NCI-H2081 treated with DMSO at 0.1 percent for 48 hours (cell line): Measurements from ENCODE around the gene TIMM10.

Experiments used
- DNase-seq: peaks from one replicate; lab custom pipeline; 2025; lab: John Stamatoyannopoulos, UW

The TIMM10 gene

GRCh38 chr11:57530596-57531507, at the start of gene TIMM10:
TIMM10 (minus strand) TSS chr11:57530754; CDS start chr11:57530189, 565 bp downstream.
- DNase-seq: peak; percentile 97

- DNase-seq: no peak
Measured at GRCh38 chr11:57574061-57574460, 43.5 kb upstream of the TIMM10 start.

- no peak for DNase-seq
Measured at GRCh38 chr11:57571606-57572005, 41.1 kb upstream of the TIMM10 start.

GRCh38 chr11:57568330-57568766, 37.8 kb upstream of the TIMM10 start:
- DNase-seq: no peak

- no peak for DNase-seq
Measured at GRCh38 chr11:57567515-57568329, 37.2 kb upstream of the TIMM10 start, which contains the start of gene UBE2L6. UBE2L6 (minus strand) TSS chr11:57567672; CDS start chr11:57567611, 61 bp downstream.

- DNase-seq: no peak
Measured at GRCh38 chr11:57566905-57567514, 36.5 kb upstream of the TIMM10 start.

GRCh38 chr11:57566005-57566904, 35.7 kb upstream of the TIMM10 start:
- no peak for DNase-seq

GRCh38 chr11:57562596-57562995, 32.0 kb upstream of the TIMM10 start:
- DNase-seq: no peak

- DNase-seq: no peak
Measured at GRCh38 chr11:57560146-57560545, 29.6 kb upstream of the TIMM10 start.

- no peak for DNase-seq
Measured at GRCh38 chr11:57556041-57556440, 25.5 kb upstream of the TIMM10 start.

GRCh38 chr11:57555393-57555792, 24.8 kb upstream of the TIMM10 start:
- DNase-seq: no peak

- DNase-seq: no peak
Measured at GRCh38 chr11:57552479-57552878, 21.9 kb upstream of the TIMM10 start.

- no peak for DNase-seq
Measured at GRCh38 chr11:57551941-57552340, 21.4 kb upstream of the TIMM10 start.

- DNase-seq: no peak
Measured at GRCh38 chr11:57549983-57550382, 19.4 kb upstream of the TIMM10 start.

- no peak for DNase-seq
Measured at GRCh38 chr11:57547854-57548377, 17.4 kb upstream of the TIMM10 start.

GRCh38 chr11:57546869-57547475, 16.4 kb upstream of the TIMM10 start:
- no peak for DNase-seq

- DNase-seq: no peak
Measured at GRCh38 chr11:57546451-57546850, 15.9 kb upstream of the TIMM10 start.

- DNase-seq: no peak
Measured at GRCh38 chr11:57545883-57546282, 15.3 kb upstream of the TIMM10 start.

GRCh38 chr11:57544566-57544965, 14.0 kb upstream of the TIMM10 start:
- DNase-seq: no peak

- DNase-seq: no peak
Measured at GRCh38 chr11:57543593-57543992, 13.0 kb upstream of the TIMM10 start.

GRCh38 chr11:57542582-57542981, 12.0 kb upstream of the TIMM10 start:
- no peak for DNase-seq
